Stimulated activated CD8-positive, alpha-beta memory T cell treated with anti-CD3 and anti-CD28 coated beads, Interleukin-4, amount 100 ng/mL, for 4 hours (primary cell): ENCODE results near the gene RAD18.

Source experiments
- DNase-seq, 2 donors: peaks; one replicate each; pipeline ENCODE4 v3.0.0-alpha.2; 2020; ENCODE audit warnings: low read depth in 2 of 2, low spot score in 1 of 2

Gene RAD18

DNA sequence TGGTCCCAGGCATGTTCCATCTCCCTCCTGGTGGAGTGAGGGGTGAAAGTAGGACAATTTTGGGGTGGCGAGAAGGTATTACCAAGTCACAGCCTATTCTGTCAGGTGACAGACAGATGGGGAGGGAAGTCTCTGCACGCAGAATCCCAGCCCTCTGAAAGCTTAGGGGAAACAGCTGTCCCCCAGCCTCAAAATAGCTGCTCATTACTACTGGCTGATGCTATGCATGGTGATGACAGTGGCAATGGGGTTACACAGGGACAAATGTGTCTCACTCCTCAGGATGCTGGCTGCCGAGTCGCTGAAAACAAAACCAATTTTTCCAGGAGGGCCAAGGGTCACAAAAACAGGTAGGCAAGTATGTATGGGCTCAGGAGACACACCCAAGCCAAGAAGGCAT, 125.0 kb downstream of the RAD18 start:
- DNase-seq = no peak

DNA sequence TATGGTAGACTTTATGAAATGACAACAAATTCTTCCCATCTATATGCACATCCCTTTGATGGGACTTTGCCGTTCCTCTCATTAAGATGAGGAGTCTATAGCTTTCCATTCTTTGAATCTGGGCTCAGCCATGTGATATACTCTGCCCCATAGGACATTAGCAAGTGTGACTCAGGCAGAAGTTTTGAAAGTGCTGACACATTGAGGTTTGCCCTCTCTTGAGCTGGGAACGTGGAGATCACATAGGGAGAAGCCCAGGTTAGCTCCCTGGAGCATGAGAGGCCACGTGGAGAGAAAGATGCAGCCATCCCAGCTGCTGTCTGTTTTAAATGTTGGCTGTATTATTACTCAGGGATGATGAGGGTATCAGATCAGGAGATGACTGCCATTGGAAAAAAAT, 126.1 kb downstream of the RAD18 start:
- DNase-seq = no peak

DNA sequence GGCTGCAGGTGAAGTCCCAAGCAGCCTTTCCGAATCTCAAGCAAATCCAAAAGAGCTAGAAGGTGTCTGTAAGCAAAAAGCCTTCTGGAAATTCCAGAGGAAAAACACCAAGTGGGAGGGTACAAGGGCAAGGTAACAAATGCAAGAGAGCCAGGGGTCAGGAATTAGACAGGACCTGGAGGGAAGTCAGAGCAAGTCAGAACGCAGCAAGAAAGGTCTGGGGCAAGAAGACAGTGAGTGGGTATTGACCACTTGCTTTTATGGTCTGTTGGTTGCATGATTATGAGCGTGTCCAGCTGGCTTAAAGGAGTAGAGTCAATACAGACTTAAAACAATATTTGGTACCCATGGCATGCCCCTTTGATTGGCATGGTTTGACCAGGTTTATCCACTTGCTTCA, 127.2 kb downstream of the RAD18 start:
- no peak for DNase-seq

DNA sequence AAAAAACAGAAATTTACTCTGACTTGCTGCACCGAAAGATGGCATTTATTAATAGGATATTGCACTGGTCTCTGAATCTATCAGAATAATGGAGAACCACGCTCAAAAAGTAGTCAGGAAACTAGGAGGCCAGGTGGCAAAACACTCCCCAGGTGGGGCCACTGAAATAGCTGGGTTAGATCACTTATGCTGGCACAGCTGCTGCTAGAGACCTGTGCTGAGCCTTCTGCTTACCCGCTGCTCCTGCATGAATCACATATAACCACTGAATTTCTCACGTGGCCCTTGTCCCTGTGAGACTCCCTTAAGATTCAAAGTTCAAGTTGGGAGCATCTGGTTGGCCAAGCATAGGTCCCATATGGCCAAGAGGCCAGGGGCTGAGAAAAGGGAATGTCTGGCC, 127.9 kb downstream of the RAD18 start:
- DNase-seq = no peak

DNA sequence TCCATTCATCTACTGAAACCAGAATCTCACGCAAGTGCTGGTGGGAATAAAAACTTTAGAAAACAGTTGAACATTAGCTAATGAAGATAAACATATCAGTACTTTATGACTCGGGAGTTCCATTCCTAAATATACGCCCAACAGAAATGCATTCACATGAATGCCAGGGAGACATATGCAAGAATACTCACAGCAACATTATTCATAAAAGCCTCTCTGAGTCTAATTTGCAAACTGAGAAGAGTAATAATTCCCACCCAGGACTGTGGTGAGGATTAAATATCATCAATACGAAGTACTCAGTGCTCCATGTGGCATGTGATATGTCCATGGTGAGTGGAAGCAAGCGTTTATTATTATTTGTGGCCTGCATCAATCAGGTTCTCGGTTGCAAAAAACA, 128.3 kb downstream of the RAD18 start:
- no peak for DNase-seq

- DNase-seq = no peak
Observed at GRCh38 chr3:8827641-8828040, 135.6 kb downstream of the RAD18 start.
